GM18508 (cell line): ENCODE data around the gene FER.

Experiments used
- ATAC-seq: cut with Tn5 transposase; IDR thresholded peaks from one replicate; pipeline ENCODE4 v1.9.1; 2021; ENCODE audit warnings: moderate number of reproducible peaks; ENCODE audit not compliant: insufficient read depth, unreplicated experiment

Gene FER

GRCh38 chr5:109199799-109200620, 452.3 kb downstream of the FER start:
- no peak for ATAC-seq

GRCh38 chr5:109215040-109215439, 467.3 kb downstream of the FER start:
- no peak for ATAC-seq

GRCh38 chr5:109218818-109219217, 471.1 kb downstream of the FER start:
- ATAC-seq, result no peak

DNA sequence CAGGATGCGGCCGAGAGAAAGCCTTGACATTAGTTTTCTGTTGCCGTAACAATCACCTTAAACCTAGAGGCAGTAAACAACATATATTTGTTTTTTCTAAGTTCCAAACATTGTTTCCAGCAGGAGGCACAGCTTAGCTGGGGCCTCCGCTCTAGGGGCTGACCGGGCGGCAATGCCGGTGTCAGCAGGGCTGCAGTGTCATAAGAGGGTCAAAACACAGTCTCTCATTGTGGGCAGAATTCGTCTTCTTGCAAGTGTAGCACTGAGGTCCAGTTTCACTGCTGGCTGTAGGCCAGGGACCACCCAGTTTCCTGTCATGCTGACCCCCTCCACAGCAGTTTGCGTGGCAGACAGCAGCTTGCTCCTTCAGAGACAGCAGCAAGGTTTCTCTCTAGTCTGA, 475.8 kb downstream of the FER start:
- ATAC-seq, result no peak

- no peak for ATAC-seq
Measured at GRCh38 chr5:109224276-109224882, 476.7 kb downstream of the FER start.

- no peak for ATAC-seq
Measured at GRCh38 chr5:109225716-109226625, 478.3 kb downstream of the FER start.

DNA sequence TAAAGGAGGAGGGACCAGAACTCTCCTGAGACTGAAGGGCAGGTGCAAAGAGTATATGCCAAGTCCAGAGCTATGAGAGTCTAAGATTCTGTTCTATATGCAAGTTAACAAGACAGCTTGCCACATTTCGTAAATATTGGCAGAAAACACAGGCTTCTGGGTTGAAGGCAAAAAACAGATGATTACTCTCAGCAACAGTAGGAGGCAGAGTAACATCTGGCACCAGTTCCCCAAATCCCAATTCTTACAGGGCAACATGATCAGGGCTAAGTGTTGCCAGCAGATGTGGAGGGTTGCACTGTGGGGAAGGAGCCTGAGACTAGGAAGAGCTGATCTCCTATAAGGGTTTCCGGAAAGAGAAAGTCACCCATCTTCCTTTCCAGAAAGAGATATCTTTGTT, 482.7 kb downstream of the FER start:
- no peak for ATAC-seq

DNA sequence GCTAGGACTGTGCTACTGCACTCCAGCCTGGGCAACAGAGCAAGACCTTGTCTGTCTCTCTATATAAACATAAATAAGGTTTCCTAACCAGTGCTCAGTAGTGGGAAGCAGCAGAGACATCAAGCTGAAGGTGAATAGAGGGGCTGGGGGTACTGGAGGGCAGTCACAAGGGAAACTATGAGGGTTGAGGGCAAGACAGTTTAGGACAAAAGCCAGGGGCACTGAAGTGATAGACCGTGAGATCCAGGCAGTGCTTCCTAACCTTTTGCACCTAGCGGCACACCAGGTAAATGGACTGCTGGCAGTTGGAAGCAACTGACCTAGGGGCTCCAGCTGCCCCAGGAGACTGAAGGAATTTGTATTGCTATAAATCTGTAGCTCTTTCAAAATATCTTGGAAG, 483.6 kb downstream of the FER start:
- ATAC-seq, result no peak

- ATAC-seq, result no peak
Measured at GRCh38 chr5:109234381-109234780, 486.7 kb downstream of the FER start.

DNA sequence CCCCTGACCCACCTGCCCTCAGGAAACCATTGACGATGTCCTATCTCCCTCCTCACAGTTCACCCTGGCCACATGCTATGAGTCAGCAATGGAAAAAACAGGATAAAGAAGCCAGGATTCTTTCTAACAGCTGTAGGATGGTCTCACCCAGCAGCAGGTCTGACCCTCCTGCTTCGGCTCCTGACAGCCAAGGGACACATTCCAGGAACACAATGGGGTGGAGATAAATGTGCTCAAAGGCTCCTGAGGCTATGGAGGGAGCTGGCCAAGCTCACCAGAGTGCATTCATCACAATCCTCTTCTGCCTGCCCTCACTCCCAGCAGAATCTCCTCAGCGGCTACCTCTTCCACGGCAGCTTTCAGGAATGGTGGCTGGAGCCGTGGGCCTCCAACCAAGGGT, 491.8 kb downstream of the FER start:
- ATAC-seq, result no peak

DNA sequence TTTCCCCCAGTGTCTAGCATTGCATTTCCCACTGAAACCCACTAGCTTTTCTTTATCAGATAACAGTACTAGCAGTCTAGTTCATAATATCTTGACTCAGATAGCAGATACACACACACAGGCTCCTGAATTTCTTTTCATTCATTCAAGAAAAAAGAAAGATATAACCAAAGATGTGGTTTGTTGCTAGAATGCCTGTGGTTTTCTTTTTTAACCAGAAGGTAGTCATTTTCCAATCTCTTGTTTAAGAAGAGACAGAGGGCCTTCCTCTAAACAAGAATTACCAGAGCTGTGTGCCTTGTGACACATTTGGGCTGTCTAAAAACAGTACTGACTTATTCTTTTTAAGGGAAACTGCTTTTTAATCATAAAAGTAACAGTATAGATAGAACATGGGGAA, 494.8 kb downstream of the FER start:
- no peak for ATAC-seq

GRCh38 chr5:109246395-109246794, 498.7 kb downstream of the FER start:
- no peak for ATAC-seq
